HFFc6 (cell line): ENCODE measurements around the gene NT5C1B. TPM values are rescaled to one million over a fixed set of nuclear protein-coding genes. Genes with fewer than 3 reads are reported as not detected.

ENCODE experiments used
- DNase-seq: peaks from one replicate; pipeline ENCODE4 v3.0.0-alpha.2; 2018
- H3K27ac Mint-ChIP-seq: 2 replicates; pipeline ENCODE4 v1.8.0; 2020; ENCODE audit warnings: mild to moderate bottlenecking, mixed read lengths
- H3K27me3 Mint-ChIP-seq: 2 replicates; pipeline ENCODE4 v1.8.0; 2021; ENCODE audit warnings: mild to moderate bottlenecking, moderate library complexity, mixed read lengths; ENCODE audit not compliant: insufficient read depth
- H3K36me3 Mint-ChIP-seq: 2 replicates; pipeline ENCODE4 v1.8.0; 2021; ENCODE audit warnings: low read depth, mixed read lengths
- H3K4me1 Mint-ChIP-seq: 2 replicates; pipeline ENCODE4 v1.8.0; 2020; ENCODE audit warnings: low read depth, mixed read lengths
- H3K4me3 Mint-ChIP-seq: 2 replicates; pipeline ENCODE4 v1.8.0; 2020; ENCODE audit warnings: mild to moderate bottlenecking, moderate library complexity, mixed read lengths
- H3K9me3 Mint-ChIP-seq: 2 replicates; pipeline ENCODE4 v1.8.0; 2020; ENCODE audit warnings: mild to moderate bottlenecking, mixed read lengths
- total RNA-seq, 6 experiments: library from RNA; stranded (reverse); fragmentation: NEBNext Ultra II Directional; extraction: Animal tissue kit (Norgen Biotek cat#: 25700); gene quantifications; 2 replicates in 1 of 6; 3 replicates in 5 of 6; pipeline ENCODE4 v1.2.3, GENCODE V29; 2021
- TF ChIP-seq, protein P1 (sequence below): fragments of 200-600 bp; sonication (generic); IDR thresholded peaks from 2 replicates; pipeline ENCODE4 v1.5.0; 2021; ENCODE audit warnings: antibody characterized with exemption, mild to moderate bottlenecking

The NT5C1B gene
- total RNA-seq, 6 experiments from 2014 or later = not detected

DNA sequence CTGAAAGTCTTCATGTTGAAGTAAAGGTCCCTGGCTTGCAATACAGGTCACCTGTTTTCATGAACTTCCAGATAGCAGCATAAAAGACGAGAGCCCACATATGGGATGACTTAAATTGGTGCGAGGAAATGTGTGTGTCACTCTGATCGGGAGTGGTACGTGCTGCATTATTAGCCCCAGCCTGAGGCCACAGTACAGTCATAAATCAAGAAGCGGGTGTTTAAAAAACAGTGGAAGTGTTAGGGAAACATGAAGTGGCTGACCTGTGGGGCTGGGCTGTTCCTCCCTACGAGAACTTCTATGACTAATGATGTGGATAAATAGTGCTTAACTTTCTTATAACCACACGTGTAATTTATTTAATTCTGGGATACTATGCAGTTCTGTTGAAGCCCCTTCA is 53.3 kb downstream of the NT5C1B start:
- DNase-seq = peak; percentile 52
- Mint-ChIP-seq H3K36me3 (no peaks in the 10 kb centered on the region), H3K9me3 (no peaks in the 10 kb centered on the region), H3K27ac (no peak overlapping the region), H3K4me3 (peak overlapping the region; percentile 42), H3K4me1 (peaks cover 14% of the 10 kb centered on the region), H3K27me3 (no peaks in the 10 kb centered on the region; the same call in 1 of the 2 replicates)
- TF ChIP-seq, protein P1, sequence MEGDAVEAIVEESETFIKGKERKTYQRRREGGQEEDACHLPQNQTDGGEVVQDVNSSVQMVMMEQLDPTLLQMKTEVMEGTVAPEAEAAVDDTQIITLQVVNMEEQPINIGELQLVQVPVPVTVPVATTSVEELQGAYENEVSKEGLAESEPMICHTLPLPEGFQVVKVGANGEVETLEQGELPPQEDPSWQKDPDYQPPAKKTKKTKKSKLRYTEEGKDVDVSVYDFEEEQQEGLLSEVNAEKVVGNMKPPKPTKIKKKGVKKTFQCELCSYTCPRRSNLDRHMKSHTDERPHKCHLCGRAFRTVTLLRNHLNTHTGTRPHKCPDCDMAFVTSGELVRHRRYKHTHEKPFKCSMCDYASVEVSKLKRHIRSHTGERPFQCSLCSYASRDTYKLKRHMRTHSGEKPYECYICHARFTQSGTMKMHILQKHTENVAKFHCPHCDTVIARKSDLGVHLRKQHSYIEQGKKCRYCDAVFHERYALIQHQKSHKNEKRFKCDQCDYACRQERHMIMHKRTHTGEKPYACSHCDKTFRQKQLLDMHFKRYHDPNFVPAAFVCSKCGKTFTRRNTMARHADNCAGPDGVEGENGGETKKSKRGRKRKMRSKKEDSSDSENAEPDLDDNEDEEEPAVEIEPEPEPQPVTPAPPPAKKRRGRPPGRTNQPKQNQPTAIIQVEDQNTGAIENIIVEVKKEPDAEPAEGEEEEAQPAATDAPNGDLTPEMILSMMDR = no peak

DNA sequence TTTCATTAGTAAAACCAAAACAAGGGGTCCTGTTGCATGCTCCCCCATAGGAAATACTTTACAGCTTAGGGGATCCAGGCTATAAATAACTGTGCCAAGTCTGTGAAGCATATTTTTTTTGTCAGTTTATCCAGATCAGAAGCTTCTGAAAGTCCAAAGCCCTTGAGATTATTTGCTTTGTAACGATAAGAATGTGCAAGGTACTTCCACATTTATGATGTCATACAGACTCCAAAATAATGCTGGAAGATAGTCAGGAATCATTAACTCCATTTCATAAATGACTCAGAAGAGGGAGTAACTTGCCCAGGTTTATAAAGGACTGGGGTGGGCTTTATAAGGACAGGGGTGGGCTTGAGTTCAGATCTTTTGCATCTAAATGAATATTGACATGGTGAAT is 58.2 kb downstream of the NT5C1B start:
- no peaks in the 10 kb centered on the region for H3K9me3 Mint-ChIP-seq
- TF ChIP-seq, protein P1 = no peak
- H3K4me1 Mint-ChIP-seq = peaks cover 7% of the 10 kb centered on the region
- no peak overlapping the region for H3K27ac Mint-ChIP-seq
- H3K27me3 Mint-ChIP-seq = no peaks in the 10 kb centered on the region; the same call in 1 of the 2 replicates
- H3K4me3 Mint-ChIP-seq = no peak overlapping the region
- no peaks in the 10 kb centered on the region for H3K36me3 Mint-ChIP-seq
- DNase-seq = no peak

DNA sequence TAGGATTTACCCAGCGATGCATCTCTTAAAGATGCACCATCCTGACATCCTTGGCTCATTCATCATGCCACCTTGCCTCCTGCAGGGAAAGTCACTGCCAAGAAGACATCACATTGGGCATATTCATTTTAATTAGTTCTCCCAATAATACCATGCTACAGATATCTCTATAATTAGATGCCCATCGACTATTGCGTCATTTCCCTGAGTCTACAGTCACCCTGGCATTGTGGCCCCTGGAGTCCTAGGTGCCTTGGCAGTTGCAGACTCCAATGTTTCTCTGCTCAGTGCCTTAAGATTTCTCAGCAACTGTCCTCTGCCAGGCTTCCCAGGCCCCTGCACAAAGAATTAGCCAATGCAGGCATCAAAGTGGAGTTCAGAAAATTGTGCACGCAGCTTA is 61.5 kb downstream of the NT5C1B start:
- H3K27ac Mint-ChIP-seq = no peak overlapping the region

DNA sequence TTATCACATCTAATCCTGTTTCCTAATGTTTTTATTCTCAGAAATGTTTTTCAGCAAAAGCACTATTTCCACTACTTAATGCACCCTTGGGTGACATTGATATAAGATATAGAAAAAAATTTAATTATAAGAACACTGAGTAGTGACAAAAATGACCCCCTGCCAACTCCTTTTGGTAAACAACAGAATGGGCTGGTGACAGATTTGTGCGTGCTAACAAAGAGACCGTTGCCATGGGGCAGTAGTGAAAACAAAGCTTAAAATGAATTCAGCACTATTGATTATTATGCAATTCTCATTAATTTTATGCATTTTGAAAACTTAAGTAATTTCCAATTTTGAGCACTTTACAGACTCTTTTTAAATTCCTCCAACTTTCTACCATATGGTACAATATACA is 62.0 kb downstream of the NT5C1B start:
- H3K9me3 Mint-ChIP-seq = no peaks in the 10 kb centered on the region
- H3K4me3 Mint-ChIP-seq = no peak overlapping the region
- peaks cover 11% of the 10 kb centered on the region for H3K4me1 Mint-ChIP-seq
- TF ChIP-seq, protein P1 = no peak
- no peak for DNase-seq
- H3K27ac Mint-ChIP-seq = no peak overlapping the region
- H3K27me3 Mint-ChIP-seq = no peaks in the 10 kb centered on the region
- no peaks in the 10 kb centered on the region for H3K36me3 Mint-ChIP-seq

More for the DNA sequence above, 61.5 kb downstream of the NT5C1B start:
- Mint-ChIP-seq H3K27me3 (no peaks in the 10 kb centered on the region), H3K36me3 (no peaks in the 10 kb centered on the region), H3K9me3 (no peaks in the 10 kb centered on the region), H3K4me1 (peaks cover 6% of the 10 kb centered on the region), H3K4me3 (no peak overlapping the region)
- TF ChIP-seq, protein P1 = no peak
- DNase-seq = no peak

DNA sequence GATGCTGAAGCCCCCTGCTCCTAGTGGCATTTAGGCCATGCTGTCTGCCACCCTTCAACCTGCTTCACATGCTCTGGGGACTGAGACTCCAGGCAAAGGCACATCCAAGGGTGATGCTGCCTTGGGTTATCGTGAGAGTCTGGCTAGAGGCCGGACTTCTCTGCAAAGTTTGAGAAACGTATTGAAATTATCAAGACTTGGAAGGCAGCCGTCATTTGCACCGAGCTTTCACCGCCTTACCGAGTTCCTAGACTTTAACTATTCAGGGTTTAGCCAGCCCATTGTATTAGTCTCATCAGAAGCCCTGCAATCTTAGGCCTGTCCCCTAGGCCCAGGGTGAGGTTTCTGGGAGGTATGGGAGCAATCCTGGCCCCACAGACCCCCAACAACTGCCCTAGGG is 62.9 kb downstream of the NT5C1B start:
- TF ChIP-seq, protein P1 = no peak
- Mint-ChIP-seq H3K9me3 (no peaks in the 10 kb centered on the region), H3K36me3 (no peaks in the 10 kb centered on the region), H3K27ac (no peak overlapping the region), H3K27me3 (no peaks in the 10 kb centered on the region), H3K4me1 (peaks cover 17% of the 10 kb centered on the region), H3K4me3 (no peak overlapping the region)
- DNase-seq = no peak

DNA sequence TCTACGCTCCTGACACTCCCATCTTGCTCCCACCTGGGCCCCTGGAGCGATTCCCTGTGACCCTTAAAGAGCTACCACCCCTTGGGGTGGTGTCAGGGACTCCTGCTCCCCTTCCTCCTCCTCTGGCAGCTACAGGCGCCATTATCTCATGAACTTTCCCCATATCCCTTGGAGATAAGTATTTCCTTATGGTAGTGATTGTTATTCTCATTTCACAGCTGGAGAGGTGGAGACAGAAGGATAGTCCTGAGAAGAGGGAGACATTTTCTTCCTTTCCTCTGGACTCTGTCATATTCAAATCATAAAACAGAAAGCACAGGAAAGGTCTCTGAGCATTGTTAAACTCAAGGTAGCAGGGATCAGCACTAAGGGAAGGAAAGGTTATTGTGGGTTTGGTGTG is 63.5 kb downstream of the NT5C1B start:
- DNase-seq = no peak
- Mint-ChIP-seq H3K4me1 (peaks cover 18% of the 10 kb centered on the region), H3K36me3 (no peaks in the 10 kb centered on the region), H3K27ac (no peak overlapping the region), H3K4me3 (no peak overlapping the region), H3K9me3 (no peaks in the 10 kb centered on the region), H3K27me3 (no peaks in the 10 kb centered on the region)
- TF ChIP-seq, protein P1 = no peak
